GM23248 (cell line): ENCODE measurements around the gene CEACAM5.
"Not testable (repeated sequence)": the region's sequence is repeated elsewhere in the genome, so short reads cannot be mapped to it uniquely, and the experiment has no call there.

ENCODE experiments used
- EZH2 ChIP-seq: fragments of 200-600 bp; sonication (generic); IDR thresholded peaks from 2 replicates; pipeline ENCODE4 v1.6.1; 2018; ENCODE audit warnings: antibody characterized with exemption, mild to moderate bottlenecking; ENCODE audit not compliant: insufficient read depth, poor library complexity, severe bottlenecking
- EZH2phosphoT487 ChIP-seq: fragments of 200-600 bp; sonication (generic); IDR thresholded peaks from 2 replicates; pipeline ENCODE4 v1.6.1; 2018; ENCODE audit warnings: antibody characterized with exemption, moderate library complexity, mild to moderate bottlenecking, low read depth; ENCODE audit not compliant: insufficient read depth

- not testable (repeated sequence) for TF ChIP-seq EZH2, EZH2phosphoT487
Measured at GRCh38 chr19:41768105-41768504, 59.7 kb downstream of the CEACAM5 start.
